H1 (cell line): ENCODE data around the gene ITSN1. TPM values are rescaled to one million over a fixed set of nuclear protein-coding genes. Genes with fewer than 3 reads are reported as not detected.
A peak's percentile ranks its signal among the peaks of the same experiment; 100 is the strongest.

Experiments used
- CTCF ChIA-PET: fragments of 300-600 bp; sonication (Branson Sonifier 250); formaldehyde crosslinking; loops from one replicate; lab custom pipeline; 2021; ENCODE audit not compliant: partially characterized antibody; lab: Charles Lee
- POLR2A ChIA-PET: fragments of 300-600 bp; sonication (Branson Sonifier 250); formaldehyde crosslinking; loops from one replicate; lab custom pipeline; 2021; ENCODE audit warnings: inconsistent platforms; ENCODE audit not compliant: partially characterized antibody; lab: Charles Lee
- DNase-seq, 2 experiments: peaks; one replicate each; pipeline versions ENCODE4 v3.0.0 to v3.0.0-alpha.2; 2010 to 2022; ENCODE audit warnings: low spot score in 2 of 2, low read depth in 1 of 2, mixed read lengths in 1 of 2
- FAIRE-seq: peaks from 2 replicates; lab custom pipeline; 2011; peaks lifted over from hg19 to GRCh38; lab: Jason Lieb, UNC
- H2AFZ ChIP-seq: 2 replicates; pipeline ENCODE4 v1.8.1; 2012; ENCODE audit warnings: low read length, inconsistent platforms
- H2AK5ac ChIP-seq: 2 replicates; pipeline ENCODE4 v1.6.1; 2013; ENCODE audit warnings: low read depth, low read length
- H2BK120ac ChIP-seq: replicated peaks from 2 replicates; pipeline ENCODE3; 2013; ENCODE audit warnings: low read depth, low read length, inconsistent platforms
- H2BK12ac ChIP-seq: 2 replicates; pipeline ENCODE4 v1.6.1; 2013; ENCODE audit warnings: low read depth, low read length
- H2BK15ac ChIP-seq: 2 replicates; pipeline ENCODE4 v1.6.1; 2013; ENCODE audit warnings: low read length
- H2BK20ac ChIP-seq: 2 replicates; pipeline ENCODE4 v1.6.1; 2013; ENCODE audit warnings: low read length
- H2BK5ac ChIP-seq: 2 replicates; pipeline ENCODE4 v1.6.1; 2013; ENCODE audit warnings: low read depth, low read length
- H3K14ac ChIP-seq: 2 replicates; pipeline ENCODE4 v1.6.1; 2013; ENCODE audit warnings: inconsistent platforms; ENCODE audit not compliant: insufficient read length
- H3K18ac ChIP-seq: 2 replicates; pipeline ENCODE4 v1.6.1; 2013; ENCODE audit warnings: low read length; ENCODE audit errors: extremely low read depth
- H3K23ac ChIP-seq: 2 replicates; pipeline ENCODE4 v1.6.1; 2013; ENCODE audit warnings: inconsistent platforms; ENCODE audit not compliant: insufficient read length
- H3K23me2 ChIP-seq: 2 replicates; pipeline ENCODE4 v1.6.1; 2013; ENCODE audit warnings: low read depth, low read length
- H3K27ac ChIP-seq: 2 replicates; pipeline ENCODE4 v1.6.1; 2011; ENCODE audit warnings: low read depth, low read length, inconsistent platforms
- H3K27me3 ChIP-seq, 4 experiments: replicated peaks in 1 of 4; 1 replicate in 1 of 4; 2 replicates in 3 of 4; pipeline versions ENCODE4 v1.6.1 to v1.8.1; 2011 to 2013; ENCODE audit warnings: low read length in 3 of 4, mild to moderate bottlenecking in 3 of 4, inconsistent platforms in 2 of 4, mixed read lengths in 2 of 4, moderate library complexity in 1 of 4; ENCODE audit not compliant: control insufficient read depth in 3 of 4, insufficient read depth in 3 of 4; ENCODE audit errors: extremely low read depth in 1 of 4
- H3K36me3 ChIP-seq, 4 experiments: 2 replicates each; pipeline versions ENCODE4 v1.6.1 to v1.8.1; 2011 to 2013; ENCODE audit warnings: mild to moderate bottlenecking in 4 of 4, low read length in 3 of 4, moderate library complexity in 2 of 4, control low read depth in 1 of 4, inconsistent platforms in 1 of 4; ENCODE audit not compliant: insufficient read depth in 4 of 4, control insufficient read depth in 2 of 4
- H3K4ac ChIP-seq: replicated peaks from 2 replicates; pipeline ENCODE3; 2013; ENCODE audit warnings: low read length, low read depth, mixed read lengths, inconsistent platforms; ENCODE audit not compliant: insufficient read length
- H3K4me1 ChIP-seq, 4 experiments: replicated peaks in 1 of 4; 1 replicate in 1 of 4; 2 replicates in 3 of 4; pipeline versions ENCODE4 v1.6.1 to v1.8.1; 2011 to 2013; ENCODE audit warnings: low read length in 3 of 4, inconsistent platforms in 2 of 4, mixed read lengths in 1 of 4; ENCODE audit not compliant: insufficient read depth in 4 of 4, control insufficient read depth in 3 of 4
- H3K4me2 ChIP-seq, 2 experiments: 2 replicates each; pipeline versions ENCODE4 v1.6.1 to v1.8.1; 2011 to 2013; ENCODE audit warnings: low read depth in 2 of 2, low read length in 2 of 2, control low read depth in 1 of 2, inconsistent platforms in 1 of 2, mild to moderate bottlenecking in 1 of 2; ENCODE audit not compliant: insufficient read depth in 1 of 2
- H3K4me3 ChIP-seq, 4 experiments: fragments of 200-600, 300-600 bp in 1 of 4; sonication (generic), shearing (Covaris generic), sonication (Bioruptor Twin) in 1 of 4; 2 replicates each; pipeline versions ENCODE4 v1.5.1 to v1.8.1; 2011 to 2016; ENCODE audit warnings: low read length in 4 of 4, low read depth in 3 of 4, control low read depth in 2 of 4, inconsistent platforms in 2 of 4, mild to moderate bottlenecking in 2 of 4, mixed read lengths in 1 of 4, moderate library complexity in 1 of 4; ENCODE audit not compliant: insufficient read depth in 2 of 4; ENCODE audit errors: extremely low read depth in 1 of 4
- H3K56ac ChIP-seq: replicated peaks from 2 replicates; pipeline ENCODE3; 2013; ENCODE audit warnings: low read depth, mild to moderate bottlenecking, mixed read lengths, low read length, inconsistent platforms; ENCODE audit not compliant: insufficient read length
- H3K79me1 ChIP-seq: 2 replicates; pipeline ENCODE4 v1.6.1; 2013; ENCODE audit warnings: low read depth, low read length, control low read depth
- H3K79me2 ChIP-seq, 2 experiments: 2 replicates each; pipeline versions ENCODE4 v1.6.1 to v1.8.1; 2012 to 2013; ENCODE audit warnings: low read length in 2 of 2, mild to moderate bottlenecking in 2 of 2, inconsistent platforms in 1 of 2; ENCODE audit not compliant: insufficient read depth in 2 of 2, control insufficient read depth in 1 of 2
- H3K9ac ChIP-seq, 4 experiments: replicated peaks in 1 of 4; 1 replicate in 1 of 4; 2 replicates in 3 of 4; pipeline versions ENCODE4 v1.6.1 to v1.8.1; 2011 to 2013; ENCODE audit warnings: low read depth in 3 of 4, low read length in 3 of 4, control low read depth in 2 of 4, mild to moderate bottlenecking in 2 of 4, moderate library complexity in 2 of 4, inconsistent platforms in 1 of 4; ENCODE audit errors: extremely low read depth in 1 of 4
- H3K9me3 ChIP-seq, 2 experiments: 2 replicates each; pipeline versions ENCODE4 v1.6.1 to v1.8.1; 2012 to 2013; ENCODE audit warnings: mild to moderate bottlenecking in 2 of 2, moderate library complexity in 2 of 2, control low read depth in 1 of 2, inconsistent platforms in 1 of 2, low read depth in 1 of 2, low read length in 1 of 2, mixed read lengths in 1 of 2; ENCODE audit not compliant: insufficient read depth in 2 of 2
- H4K20me1 ChIP-seq, 2 experiments: replicated peaks in 1 of 2; 2 replicates each; pipeline versions ENCODE3 to v1.8.1; 2011 to 2013; ENCODE audit warnings: inconsistent platforms in 2 of 2, low read length in 2 of 2, mild to moderate bottlenecking in 1 of 2; ENCODE audit not compliant: insufficient read depth in 2 of 2, control insufficient read depth in 1 of 2
- H4K5ac ChIP-seq: 2 replicates; pipeline ENCODE4 v1.6.1; 2013; ENCODE audit warnings: low read length, low read depth, mixed read lengths, inconsistent platforms; ENCODE audit not compliant: insufficient read length
- H4K8ac ChIP-seq: 2 replicates; pipeline ENCODE4 v1.8.0; 2013; ENCODE audit warnings: mild to moderate bottlenecking, moderate library complexity, low read length, inconsistent platforms; ENCODE audit not compliant: insufficient read depth; ENCODE audit errors: extremely low read depth
- H4K91ac ChIP-seq: replicated peaks from 2 replicates; pipeline ENCODE3; 2013; ENCODE audit warnings: low read length, mixed read lengths, inconsistent platforms; ENCODE audit not compliant: insufficient read length
- ASH2L ChIP-seq: fragments of 200-600, 300-600 bp; sonication (generic); IDR thresholded peaks from one replicate; pipeline ENCODE4 v1.7.1; 2017; ENCODE audit warnings: low read length
- BACH1 ChIP-seq: IDR thresholded peaks from 2 replicates; pipeline ENCODE4 v1.6.1; 2012; ENCODE audit warnings: low read length, improper control_type of control experiment
- BCL11A ChIP-seq, 2 experiments: IDR thresholded peaks; one replicate each; pipeline ENCODE4 v1.6.1; 2011; ENCODE audit warnings: low read depth in 2 of 2, low read length in 2 of 2, mild to moderate bottlenecking in 2 of 2
- CBX8 ChIP-seq: fragments of 300-800, 300-1000 bp; sonication (generic); IDR thresholded peaks from 2 replicates; pipeline ENCODE4 v1.7.1; 2016; ENCODE audit warnings: low read depth, low read length, borderline replicate concordance
- CEBPB ChIP-seq: IDR thresholded peaks from 2 replicates; pipeline ENCODE4 v1.6.1; 2012; ENCODE audit warnings: low read depth, low read length
- KDM4A ChIP-seq: IDR thresholded peaks from one replicate; pipeline ENCODE4 v1.7.1; 2012; ENCODE audit warnings: low read depth, mild to moderate bottlenecking, moderate library complexity, low read length, inconsistent platforms; ENCODE audit not compliant: severe bottlenecking
- RAD21 ChIP-seq, 2 experiments: IDR thresholded peaks in 1 of 2; conservative IDR thresholded peaks in 1 of 2; 2 replicates each; pipeline ENCODE4 v1.6.1; 2011; ENCODE audit warnings: low read depth in 2 of 2, low read length in 2 of 2, improper control_type of control experiment in 1 of 2, inconsistent platforms in 1 of 2, mild to moderate bottlenecking in 1 of 2, moderate library complexity in 1 of 2
- SIN3A ChIP-seq, 2 experiments: IDR thresholded peaks in 1 of 2; conservative IDR thresholded peaks in 1 of 2; 2 replicates each; pipeline ENCODE4 v1.6.1; 2011 to 2012; ENCODE audit warnings: low read length in 2 of 2, improper control_type of control experiment in 1 of 2, low read depth in 1 of 2, mild to moderate bottlenecking in 1 of 2
- SP2 ChIP-seq: IDR thresholded peaks from 2 replicates; pipeline ENCODE4 v1.6.1; 2012; ENCODE audit warnings: mild to moderate bottlenecking, low read length, inconsistent platforms
- TBP ChIP-seq: IDR thresholded peaks from 2 replicates; pipeline ENCODE4 v1.6.1; 2011; ENCODE audit warnings: low read depth, low read length, improper control_type of control experiment
- WGBS, 2 experiments: shearing (Covaris generic) in 1 of 2; methylation state at CpG; one replicate each; pipeline versions ENCODE4 v1.1.6 to v1.1.7; 2013 to 2015; ENCODE audit warnings: low lambda C conversion rate in 2 of 2, mixed read lengths in 2 of 2, inconsistent platforms in 1 of 2, low coverage in 1 of 2, missing lambda C conversion rate in 1 of 2; ENCODE audit not compliant: insufficient replicate concordance in 2 of 2, insufficient coverage in 1 of 2, insufficient read length in 1 of 2; ENCODE audit errors: extremely low coverage in 1 of 2, missing lambda C conversion rate in 1 of 2; 5-methylcytosine and 5-hydroxymethylcytosine counted together
- polyA plus RNA-seq, 7 experiments: library from polyadenylated mRNA; depleted of rRNA in 3 of 7; stranded (reverse) in 5 of 7; unstranded in 2 of 7; fragments of >200 nt in 5 of 7; fragments of 200-250 nt in 2 of 7; gene quantifications; 1 replicate in 5 of 7; 2 replicates in 1 of 7; 4 replicates in 1 of 7; pipeline versions ENCODE4 v1.2.1 to v1.2.3, GENCODE V29; 2011 to 2013; ENCODE audit warnings: missing spikeins in 2 of 7, mixed read lengths in 2 of 7
- total RNA-seq: library from RNA; stranded (reverse); fragmentation: NEBNext Ultra II Directional; extraction: Animal tissue kit (Norgen Biotek cat#: 25700); gene quantifications from 2 replicates; pipeline ENCODE4 v1.2.1, GENCODE V29; 2021
- TF ChIP-seq, protein P1 (sequence below): IDR thresholded peaks from 2 replicates; pipeline ENCODE4 v1.6.1; 2012; ENCODE audit warnings: inconsistent platforms

ITSN1 gene
- total and polyA plus RNA-seq, 2 of the 8 experiments (the other 6 are each of a cell fraction or from before 2014, with no cell fraction given), result 60.8 to 78.1 TPM

DNA sequence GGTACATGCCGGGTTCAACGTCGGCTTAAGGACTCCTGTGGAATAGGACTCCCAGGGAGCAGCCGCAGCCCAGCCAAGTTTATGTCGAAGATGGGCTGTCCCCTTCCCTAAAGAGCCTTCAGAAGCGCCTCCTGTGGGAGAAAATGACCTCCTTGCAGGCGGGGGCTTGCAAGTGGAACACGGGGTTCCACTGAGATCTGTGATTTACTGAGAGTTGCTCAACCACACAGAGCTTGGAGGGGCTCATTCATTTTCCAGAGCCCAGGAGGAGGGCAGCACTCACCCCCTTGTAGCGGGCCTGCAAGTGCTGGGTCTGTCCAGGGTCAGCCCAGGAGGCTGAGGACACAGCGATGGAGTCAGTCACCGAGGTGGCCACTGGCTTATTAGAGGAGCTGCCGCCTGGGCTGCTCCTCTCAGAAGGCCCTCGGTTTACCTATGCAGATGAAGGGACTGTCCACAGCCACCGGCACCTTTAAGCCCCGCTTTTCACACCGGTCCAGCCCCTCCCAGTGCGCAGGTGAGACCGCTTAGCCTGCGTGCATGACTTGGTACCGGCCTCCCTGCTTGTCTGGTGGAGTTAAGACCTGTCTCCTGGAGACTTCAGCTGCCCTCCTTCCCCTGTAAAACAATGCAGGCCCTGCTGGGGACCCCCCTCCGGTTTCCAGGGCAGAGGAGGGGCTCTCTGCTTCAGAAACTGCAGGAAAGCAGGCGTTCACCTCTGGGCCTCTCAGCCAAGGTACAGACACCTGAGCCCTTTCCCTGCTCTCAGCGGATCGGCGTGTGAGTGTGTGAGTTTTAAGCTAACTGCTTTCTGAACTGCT, 215.8 kb downstream of the ITSN1 start:
- Histone ChIP-seq H3K18ac (peak overlapping the region; percentile 38; the same call in 1 of the 2 replicates), H3K36me3 (no peaks in the 10 kb centered on the region), H3K9ac (no peak overlapping the region), H2BK15ac (no peak overlapping the region), H2BK5ac (no peak overlapping the region; the same call in 1 of the 2 replicates), H3K4me3 (no peak overlapping the region), H4K91ac (no peak overlapping the region), H4K5ac (no peak overlapping the region), H3K79me1 (no peaks in the 10 kb centered on the region), H3K4me1 (peaks cover 0 to 16% (median 13%) of the 10 kb centered on the region in 4 experiments; a peak in 5 of 7 replicates), H3K56ac (no peak overlapping the region), H2BK20ac (peak overlapping the region; percentile 32; the same call in 1 of the 2 replicates), H3K4ac (no peak overlapping the region), H3K23me2 (no peaks in the 10 kb centered on the region), H4K8ac (0 out of 2 replicates have a peak overlapping the region, but pooled peaks have one; percentile 20), H3K27ac (no peak overlapping the region), H2AK5ac (no peak overlapping the region), H3K23ac (no peak overlapping the region), H2BK12ac (no peak overlapping the region), H4K20me1 (no peaks in the 10 kb centered on the region), H3K9me3 (no peaks in the 10 kb centered on the region), H2BK120ac (no peak overlapping the region), H3K4me2 (peak overlapping the region; percentile 28 to 30; a peak in 2 of 4 replicates), H2AFZ (peak overlapping the region; percentile 91), H3K27me3 (no peaks in the 10 kb centered on the region; a peak in 1 of 7 replicates), H3K14ac (no peak overlapping the region), H3K79me2 (no peaks in the 10 kb centered on the region)
- DNase-seq (peak in 1 of 2 experiments; percentile 61), FAIRE-seq (no peak)
- no peak for TF ChIP-seq CEBPB
- TF ChIP-seq RAD21 (IDR thresholded peaks at IDR 0.05 in 1 of 2, conservative IDR thresholded peaks at IDR 0.05 in 1 of 2; ENCODE audit: low read depth in 2 of 2, low read length in 2 of 2), result no peak
- TF ChIP-seq KDM4A, result no peak
- no peak for TF ChIP-seq SIN3A (conservative IDR thresholded peaks at IDR 0.05 in 1 of 2, IDR thresholded peaks at IDR 0.05 in 1 of 2; ENCODE audit: low read depth in 1 of 2, low read length in 2 of 2)
- TF ChIP-seq TBP, result no peak
- TF ChIP-seq, protein P1, sequence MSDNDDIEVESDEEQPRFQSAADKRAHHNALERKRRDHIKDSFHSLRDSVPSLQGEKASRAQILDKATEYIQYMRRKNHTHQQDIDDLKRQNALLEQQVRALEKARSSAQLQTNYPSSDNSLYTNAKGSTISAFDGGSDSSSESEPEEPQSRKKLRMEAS, result no peak
- TF ChIP-seq SP2, result no peak
- no peak for TF ChIP-seq CBX8
- no peak for TF ChIP-seq BACH1
- no peak for TF ChIP-seq ASH2L
- no peak for TF ChIP-seq BCL11A (IDR thresholded peaks at IDR 0.05; ENCODE audit: low read depth in 2 of 2, low read length in 2 of 2)
- ChIA-PET CTCF (interaction anchor here (1.0 to 1.5 kb wide), 2 partner anchors 10 to 38 kb away, joined by 3 read pairs; no protein-coding TSS in a partner anchor), POLR2A (interaction anchor here (0.7 to 1.5 kb wide), 3 partner anchors 8 to 18 kb away, joined by 3 to 5 read pairs (median 3); no protein-coding TSS in a partner anchor)
- 65% methylated on average over 25 of the region's 25 CpGs; no CpG with 5 or more reads in 1 of the 2 experiments for WGBS, 2 experiments
